MM.1S (cell line): Measurements from ENCODE around the gene NFKBIA.
"Not testable (repeated sequence)": the region's sequence is repeated elsewhere in the genome, so short reads cannot be mapped to it uniquely, and the experiment has no call there.

Source experiments
- DNase-seq: peaks from one replicate; pipeline ENCODE4 v3.0.0-alpha.2; 2015
- H2AFZ ChIP-seq: fragments of 300-600 bp; sonication (generic); 2 replicates; pipeline ENCODE4 v1.6.0; 2016; ENCODE audit warnings: antibody characterized with exemption, low read length
- H3F3A ChIP-seq: fragments of 300-600 bp; sonication (generic); 2 replicates; pipeline ENCODE4 v1.6.1; 2016; ENCODE audit warnings: mild to moderate bottlenecking, antibody characterized with exemption, low read length, moderate library complexity, mixed read lengths; ENCODE audit not compliant: insufficient read depth
- H3K27ac ChIP-seq: fragments of 300-600 bp; sonication (generic); 2 replicates; pipeline ENCODE4 v1.5.1; 2016; ENCODE audit warnings: mild to moderate bottlenecking, low read length
- H3K27me3 ChIP-seq: fragments of 300-600 bp; sonication (generic); replicated peaks from 2 replicates; pipeline ENCODE4 v1.6.0; 2016; ENCODE audit warnings: low read length; ENCODE audit not compliant: insufficient read depth
- H3K36me3 ChIP-seq: fragments of 300-600 bp; sonication (generic); replicated peaks from 2 replicates; pipeline ENCODE4 v1.6.1; 2016; ENCODE audit warnings: mild to moderate bottlenecking, low read length, mixed read lengths; ENCODE audit not compliant: insufficient read depth
- H3K4me1 ChIP-seq: fragments of 300-600 bp; sonication (generic); 2 replicates; pipeline ENCODE4 v1.6.1; 2016; ENCODE audit warnings: low read length, mixed read lengths
- H3K4me2 ChIP-seq: fragments of 300-600 bp; sonication (generic); 2 replicates; pipeline ENCODE4 v1.6.0; 2016; ENCODE audit warnings: low read depth, low read length
- H3K4me3 ChIP-seq: fragments of 300-600 bp; sonication (generic); 2 replicates; pipeline ENCODE4 v1.5.1; 2016; ENCODE audit warnings: low read length, mixed read lengths
- H3K79me2 ChIP-seq: fragments of 300-600 bp; sonication (generic); 2 replicates; pipeline ENCODE4 v1.6.1; 2016; ENCODE audit warnings: mixed run types, low read length, mixed read lengths
- H3K9ac ChIP-seq: fragments of 300-600 bp; sonication (generic); 2 replicates; pipeline ENCODE4 v1.6.1; 2016; ENCODE audit warnings: low read length, mixed read lengths
- H3K9me2 ChIP-seq: fragments of 300-600 bp; sonication (generic); replicated peaks from 2 replicates; pipeline ENCODE4 v1.6.1; 2016; ENCODE audit warnings: mild to moderate bottlenecking, low read length, mixed read lengths; ENCODE audit not compliant: insufficient read depth
- H3K9me3 ChIP-seq: fragments of 300-600 bp; sonication (generic); replicated peaks from 2 replicates; pipeline ENCODE4 v1.6.1; 2016; ENCODE audit warnings: mild to moderate bottlenecking, low read length, mixed read lengths; ENCODE audit not compliant: insufficient read depth
- H4K20me1 ChIP-seq: fragments of 300-600 bp; sonication (generic); 2 replicates; pipeline ENCODE4 v1.6.1; 2016; ENCODE audit warnings: mild to moderate bottlenecking, low read length, moderate library complexity, mixed read lengths; ENCODE audit not compliant: insufficient read depth
- CTCF ChIP-seq: fragments of 300-600 bp; sonication (generic); IDR thresholded peaks from 2 replicates; pipeline ENCODE4 v1.5.1; 2016; ENCODE audit warnings: antibody characterized with exemption, low read length, mixed read lengths
- EZH2 ChIP-seq: fragments of 300-600 bp; sonication (generic); optimal IDR thresholded peaks from 2 replicates; pipeline ENCODE3; 2017; ENCODE audit warnings: low read depth, mild to moderate bottlenecking, antibody characterized with exemption, low read length, mixed read lengths
- EZH2phosphoT487 ChIP-seq: fragments of 300-600 bp; sonication (generic); IDR thresholded peaks from 2 replicates; pipeline ENCODE4 v1.6.1; 2018; ENCODE audit warnings: antibody characterized with exemption, low read length

Gene NFKBIA

DNA sequence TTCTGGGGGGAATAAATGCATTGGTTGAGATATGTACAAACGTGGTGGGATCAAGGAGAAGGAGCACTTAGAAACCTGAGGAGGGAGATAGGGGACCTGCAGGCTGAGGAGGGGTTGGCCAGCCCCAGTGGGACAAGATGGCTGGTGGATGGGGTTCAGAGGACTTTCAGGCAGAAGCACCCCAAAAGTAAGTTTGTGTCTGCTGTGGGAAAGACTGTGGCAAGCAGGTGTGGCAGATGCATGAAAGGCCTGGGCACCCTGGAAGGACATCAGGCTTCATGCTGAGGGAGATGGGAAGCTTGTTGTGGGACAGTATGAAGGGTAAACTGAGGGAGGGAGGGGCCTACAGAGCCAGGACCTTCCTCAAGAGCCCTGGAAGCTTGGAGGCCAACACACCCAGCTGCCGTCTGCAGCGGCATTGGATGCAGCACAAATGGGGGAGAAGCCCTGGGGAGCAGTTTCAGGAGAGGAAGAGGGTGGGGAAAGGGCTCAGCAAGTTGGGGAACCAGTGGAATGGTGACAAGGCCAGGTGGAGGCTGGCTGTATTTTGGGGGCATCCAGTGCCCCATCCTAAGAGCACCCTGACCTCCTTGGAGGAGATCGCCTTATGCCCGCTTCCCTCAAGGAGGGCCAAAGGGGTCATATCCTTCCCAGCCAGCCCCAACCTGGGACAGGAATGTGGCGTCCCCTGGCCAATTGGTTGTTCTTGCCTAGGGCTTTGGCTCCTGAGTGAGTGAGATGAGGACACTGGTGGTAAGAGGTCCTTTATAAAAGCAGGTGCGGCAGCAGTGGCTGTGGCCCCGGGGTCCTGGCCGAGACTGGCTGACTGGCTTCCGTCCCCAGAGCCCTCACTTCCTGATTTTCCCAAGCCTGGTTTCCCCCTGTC, 20.7 kb downstream of the NFKBIA start:
- H3F3A ChIP-seq, result no peaks in the 10 kb centered on the region
- H3K4me3 ChIP-seq, result no peak overlapping the region
- TF ChIP-seq CTCF, result no peak
- no peak for TF ChIP-seq EZH2
- no peak for TF ChIP-seq EZH2phosphoT487

GRCh38 chr14:35380794-35381193, 23.8 kb downstream of the NFKBIA start:
- Histone ChIP-seq H2AFZ (no peak overlapping the region), H3K9me3 (no peaks in the 10 kb centered on the region), H3K9ac (no peak overlapping the region), H3K4me3 (no peak overlapping the region), H4K20me1 (no peaks in the 10 kb centered on the region), H3K4me2 (no peak overlapping the region), H3K36me3 (no peaks in the 10 kb centered on the region), H3K4me1 (no peaks in the 10 kb centered on the region), H3F3A (no peaks in the 10 kb centered on the region), H3K27me3 (no peaks in the 10 kb centered on the region), H3K9me2 (no peaks in the 10 kb centered on the region), H3K27ac (no peak overlapping the region), H3K79me2 (no peaks in the 10 kb centered on the region)
- TF ChIP-seq CTCF, result no peak
- TF ChIP-seq EZH2phosphoT487, result no peak
- no peak for TF ChIP-seq EZH2
- no peak for DNase-seq

More for the DNA sequence above, 20.7 kb downstream of the NFKBIA start:
- Histone ChIP-seq H3K27ac (no peak overlapping the region), H3K4me2 (no peak overlapping the region), H3K36me3 (no peaks in the 10 kb centered on the region), H3K9me3 (no peaks in the 10 kb centered on the region), H3K9ac (no peak overlapping the region), H4K20me1 (no peaks in the 10 kb centered on the region), H3K79me2 (no peaks in the 10 kb centered on the region), H3K27me3 (no peaks in the 10 kb centered on the region), H3K4me1 (no peaks in the 10 kb centered on the region), H2AFZ (no peak overlapping the region), H3K9me2 (no peaks in the 10 kb centered on the region)
- no peak for DNase-seq

GRCh38 chr14:35379234-35379933, 25.2 kb downstream of the NFKBIA start:
- not testable (repeated sequence) for H3K27ac ChIP-seq

More at GRCh38 chr14:35379234-35379933, 25.2 kb downstream of the NFKBIA start:
- not testable (repeated sequence) for H3K36me3 ChIP-seq, H3F3A ChIP-seq, H3K79me2 ChIP-seq, H3K4me1 ChIP-seq, H3K4me2 ChIP-seq, H3K9me2 ChIP-seq, H3K9me3 ChIP-seq, H3K4me3 ChIP-seq, H4K20me1 ChIP-seq, H2AFZ ChIP-seq, H3K9ac ChIP-seq, DNase-seq, H3K27me3 ChIP-seq
